Measurements from ENCODE around the gene UBE2E3.

The UBE2E3 gene

DNA sequence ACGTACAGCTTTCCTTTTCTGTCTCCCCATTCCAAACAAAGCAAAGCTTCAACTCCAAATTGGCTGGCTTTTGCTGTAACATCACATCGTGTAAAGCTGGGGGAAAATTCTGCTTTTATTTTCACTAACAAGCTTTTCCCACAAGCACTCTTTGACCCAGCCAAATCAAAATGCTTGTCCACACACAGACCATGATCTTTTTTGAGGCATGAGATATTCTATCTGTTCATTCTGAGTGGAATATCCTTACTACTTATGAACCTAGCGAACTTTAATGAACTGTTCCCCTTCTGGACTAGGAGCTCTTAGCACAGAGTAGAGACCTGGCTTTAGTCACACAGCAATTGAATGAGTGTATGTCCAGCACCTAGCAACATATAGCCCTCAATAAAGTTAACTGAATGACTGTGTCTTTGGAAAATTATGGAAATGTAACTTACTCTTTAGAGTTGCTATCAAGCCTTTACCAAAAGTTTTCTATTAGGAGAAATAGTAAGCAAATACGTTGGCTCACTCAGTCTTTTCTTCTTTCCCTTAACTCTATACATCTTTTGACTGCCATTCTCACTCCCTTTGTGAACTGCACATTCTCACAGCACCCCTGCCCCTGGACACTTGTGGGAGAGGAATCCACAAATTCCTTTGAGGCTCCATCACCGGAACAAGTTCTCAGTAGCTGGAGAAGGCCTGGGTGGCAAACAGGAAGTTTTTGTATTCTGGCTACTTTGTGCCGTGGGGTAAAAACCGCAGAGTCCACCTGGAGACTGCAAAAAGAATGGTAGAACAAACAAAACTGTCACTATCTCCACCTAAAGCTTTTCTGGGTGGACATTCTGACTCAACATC, 1.3 kb upstream of the UBE2E3 start:
- in situ Hi-C loops (cut with MboI; ENCODE audit: low sequenced_read_pairs) = no loop called here

DNA sequence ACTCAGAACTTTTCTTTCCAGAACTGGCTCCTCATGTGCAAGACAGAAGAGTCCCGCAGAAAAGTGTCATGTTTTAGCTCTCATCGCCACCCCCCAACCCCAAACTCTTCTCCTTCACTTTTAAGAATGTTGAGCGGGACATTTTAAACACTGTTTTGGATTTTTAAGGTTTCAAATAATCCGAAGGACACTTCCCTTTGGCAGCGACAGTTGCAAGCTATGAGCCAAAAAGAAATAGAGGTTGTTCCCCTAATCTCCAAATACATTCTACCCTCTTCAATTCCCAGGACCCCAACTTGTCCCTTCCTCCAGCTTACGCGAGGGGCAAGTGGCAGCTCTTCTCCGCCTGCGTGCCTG, 678 bp upstream of the UBE2E3 start:
- in situ Hi-C loops (cut with MboI; ENCODE audit: low sequenced_read_pairs) = no loop called here

DNA sequence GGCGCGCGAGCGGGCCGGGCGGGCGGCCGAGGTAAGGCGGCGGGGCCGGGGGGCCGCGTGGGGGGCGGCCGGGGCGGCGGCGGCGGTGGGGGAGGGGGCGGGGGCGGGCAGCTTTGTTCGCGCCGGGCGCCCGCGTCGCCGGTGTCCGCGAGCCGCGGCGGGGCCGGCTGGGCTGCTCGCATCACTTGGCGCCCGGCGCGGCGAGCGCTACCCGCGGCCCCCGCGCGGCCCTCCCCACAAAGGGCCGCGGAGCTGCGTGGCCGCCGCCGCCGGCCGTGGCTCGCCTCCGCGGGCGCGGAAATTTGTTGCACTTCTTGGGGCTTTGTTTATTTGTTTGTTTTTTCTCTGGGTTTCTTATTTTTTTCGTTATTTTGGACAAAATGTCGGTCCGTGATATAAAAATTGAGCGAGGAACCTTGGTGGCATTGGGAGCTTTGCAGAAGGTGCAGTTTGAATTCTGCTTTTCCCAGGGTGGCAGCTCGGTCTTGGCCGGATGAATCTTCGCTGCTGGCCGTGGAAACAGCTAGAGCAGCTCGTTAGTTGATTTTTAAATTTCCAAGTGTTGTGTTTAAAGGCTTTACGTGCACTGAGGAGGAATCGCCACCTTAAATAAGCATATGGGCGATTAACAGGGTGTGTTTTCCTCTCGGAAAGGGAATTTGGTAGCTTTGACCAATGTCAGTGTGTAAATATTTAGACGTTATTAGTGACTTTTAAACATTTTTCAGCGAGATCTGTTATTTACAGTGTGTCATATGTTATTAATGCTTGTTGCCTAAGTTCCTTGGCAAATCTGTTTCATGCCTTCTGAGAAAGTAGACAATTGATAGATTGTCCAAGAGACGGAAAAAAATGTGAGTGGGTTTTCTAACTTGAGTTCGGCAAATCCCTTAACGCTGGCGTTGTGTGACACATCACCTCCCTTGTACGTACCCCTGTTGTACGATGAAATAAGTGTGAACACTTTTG, 822 bp downstream of the UBE2E3 start:
- in situ Hi-C loops (cut with MboI; ENCODE audit: low sequenced_read_pairs) = no loop called here

DNA sequence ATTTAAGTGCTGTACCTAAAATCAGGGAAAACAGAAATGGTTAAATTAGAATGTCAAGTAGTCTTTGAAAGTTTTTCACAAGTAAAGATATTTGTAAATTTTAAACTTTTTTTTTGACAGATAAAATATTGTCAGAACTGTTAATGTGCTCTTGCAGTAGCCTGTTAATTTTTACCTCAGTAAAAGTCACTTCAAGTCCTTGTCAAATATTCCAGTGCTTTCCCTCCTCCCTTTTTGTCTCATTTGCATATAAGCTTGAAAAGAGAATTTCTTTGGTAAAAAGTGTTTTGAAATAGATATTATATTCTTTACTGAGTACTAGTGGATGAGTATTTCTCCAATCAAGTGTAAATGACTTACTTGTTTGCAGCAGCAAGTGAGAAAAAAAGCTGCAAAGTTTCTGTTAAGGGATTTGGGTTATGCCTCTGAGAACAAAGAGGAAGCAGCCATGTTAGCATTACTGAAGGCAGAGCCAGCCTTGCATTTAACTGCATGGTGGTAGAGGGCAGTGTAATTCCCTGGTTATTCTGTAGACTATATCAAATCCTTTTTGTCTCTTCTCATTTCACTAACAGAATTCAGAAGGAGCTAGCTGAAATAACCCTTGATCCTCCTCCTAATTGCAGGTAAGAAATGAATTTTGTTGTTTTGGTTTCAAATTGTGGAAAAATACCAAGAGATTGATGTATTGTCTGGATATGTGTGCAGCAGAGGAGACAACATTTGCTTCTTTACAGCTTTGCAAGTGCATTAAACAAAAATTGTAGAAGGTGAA, 3.2 kb downstream of the UBE2E3 start:
- in situ Hi-C loops (cut with MboI; ENCODE audit: low sequenced_read_pairs) = no loop called here

DNA sequence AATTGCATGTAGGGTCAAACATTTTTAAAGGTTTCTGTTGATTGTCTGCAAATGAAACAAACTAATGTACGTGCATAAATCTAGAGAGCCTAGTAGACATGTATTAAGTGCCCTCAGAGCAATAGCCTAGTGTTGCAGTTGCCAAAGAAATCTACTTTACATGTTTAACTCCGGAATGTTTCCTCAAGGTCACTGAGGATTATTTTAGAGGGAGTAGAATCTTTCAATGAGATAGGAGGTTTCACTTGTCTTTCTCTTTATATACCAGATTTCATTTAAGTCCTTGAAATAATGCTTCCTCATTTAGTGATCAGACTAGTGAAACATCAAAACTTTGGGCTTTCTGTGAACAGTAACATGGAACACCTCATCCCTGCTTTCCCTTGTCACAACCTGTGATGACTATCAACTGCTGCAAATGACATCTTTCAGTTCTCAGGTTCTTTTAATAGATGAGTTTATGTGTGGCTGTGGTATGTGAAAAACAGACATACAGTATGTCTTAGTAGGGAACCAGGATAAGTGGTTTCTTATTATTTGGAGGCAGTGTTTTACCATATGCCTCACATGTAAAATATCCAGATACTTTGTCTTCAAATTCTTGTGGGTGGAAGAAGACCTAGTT, 5.5 kb downstream of the UBE2E3 start:
- in situ Hi-C loops (cut with MboI; ENCODE audit: low sequenced_read_pairs) = no loop called here

DNA sequence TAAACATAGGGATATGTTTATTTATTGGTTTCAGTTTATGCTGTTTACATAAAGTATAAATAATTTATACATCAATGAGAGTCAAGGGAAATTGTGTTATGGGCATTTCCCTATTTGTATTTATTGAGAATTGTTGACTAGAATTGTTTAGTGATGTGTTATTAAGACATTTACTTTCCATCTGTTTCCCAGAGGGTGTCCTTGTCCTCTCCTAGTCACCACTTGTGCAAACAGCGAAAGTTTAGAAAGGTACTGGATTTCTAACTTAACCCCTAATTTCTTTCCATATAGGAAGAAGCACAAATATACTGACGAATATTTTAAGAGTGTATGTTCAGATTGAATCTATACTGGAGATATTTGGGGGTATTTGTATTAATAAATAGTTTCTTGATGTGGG, 6.7 kb downstream of the UBE2E3 start:
- in situ Hi-C loops (cut with MboI; ENCODE audit: low sequenced_read_pairs) = no loop called here

DNA sequence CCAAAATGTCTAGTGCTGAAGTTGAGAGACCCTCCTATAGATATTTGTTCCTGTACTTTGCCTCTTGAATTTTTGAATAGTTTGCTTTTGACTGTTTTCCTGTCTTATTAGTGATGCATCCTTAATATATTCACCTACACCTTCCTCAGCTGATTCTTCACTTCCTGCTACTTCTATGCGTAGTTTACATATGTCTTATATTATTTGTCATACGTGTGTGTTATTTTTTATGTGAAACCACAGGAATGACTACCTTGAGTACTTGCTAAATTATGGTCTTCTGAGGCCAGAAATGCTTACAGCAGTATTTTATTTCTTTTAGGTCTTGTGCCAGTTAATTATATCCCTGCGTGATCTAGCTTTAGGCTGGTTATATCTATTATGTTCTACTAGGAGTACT, 9.9 kb downstream of the UBE2E3 start:
- in situ Hi-C loops (cut with MboI; ENCODE audit: low sequenced_read_pairs) = no loop called here

DNA sequence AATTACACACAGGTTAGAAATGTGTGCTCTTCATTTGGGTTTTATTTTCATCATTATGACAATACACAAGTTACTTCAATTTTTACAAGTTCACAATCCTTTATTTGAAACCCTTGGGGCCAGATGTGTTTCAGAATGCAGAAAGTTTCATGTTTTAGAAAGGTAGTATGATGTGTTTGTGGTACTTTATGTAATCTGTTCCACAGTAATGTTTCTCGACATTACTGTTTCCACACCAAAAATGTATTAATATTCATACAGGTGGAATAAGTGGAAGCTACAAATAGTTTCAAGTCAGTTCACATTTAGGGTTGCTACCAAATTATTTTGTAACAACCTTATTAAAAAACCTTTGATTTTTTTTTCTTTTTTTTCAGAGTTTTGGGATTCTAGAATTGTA, 10.4 kb downstream of the UBE2E3 start:
- in situ Hi-C loops (cut with MboI; ENCODE audit: low sequenced_read_pairs) = no loop called here

DNA sequence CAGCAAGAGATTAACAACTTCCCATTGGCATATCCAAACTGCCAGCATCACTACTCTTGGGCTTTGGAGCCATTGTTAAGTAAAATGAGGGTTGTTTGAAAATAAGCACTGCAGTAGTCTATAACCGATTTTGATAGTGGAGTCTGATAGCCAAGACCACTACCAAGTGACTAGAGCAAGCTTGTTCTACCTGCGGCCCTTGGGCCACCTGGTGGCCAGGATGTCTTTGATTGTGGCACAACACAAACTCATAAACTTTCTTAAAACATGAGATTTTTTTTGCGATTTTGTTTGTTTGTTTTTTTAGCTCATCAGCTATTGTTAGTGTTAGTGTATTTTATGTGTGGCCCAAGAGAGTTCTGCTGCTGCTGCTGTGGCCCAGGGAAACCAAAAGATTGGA, 11.0 kb downstream of the UBE2E3 start:
- in situ Hi-C loops (cut with MboI; ENCODE audit: low sequenced_read_pairs) = no loop called here

DNA sequence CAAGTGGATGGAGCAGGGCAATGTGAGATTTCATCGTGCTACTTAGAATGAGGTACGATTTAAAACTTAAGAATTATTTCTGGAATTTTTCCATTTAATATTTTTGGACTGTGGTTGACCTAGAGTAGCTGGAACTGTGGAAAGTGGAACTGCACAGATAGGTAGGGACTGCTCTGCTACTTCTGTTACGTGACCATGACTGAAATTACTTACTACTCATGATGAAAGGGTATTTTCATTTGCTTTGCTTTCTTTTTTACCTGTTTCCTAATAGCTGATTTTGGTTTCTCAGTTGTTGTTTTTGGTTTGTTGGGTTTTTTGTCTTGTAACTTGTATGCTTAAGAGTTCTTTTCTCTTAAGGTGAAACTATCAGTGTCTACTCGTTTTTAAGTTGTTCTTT, 11.4 kb downstream of the UBE2E3 start:
- in situ Hi-C loops (cut with MboI; ENCODE audit: low sequenced_read_pairs) = no loop called here

DNA sequence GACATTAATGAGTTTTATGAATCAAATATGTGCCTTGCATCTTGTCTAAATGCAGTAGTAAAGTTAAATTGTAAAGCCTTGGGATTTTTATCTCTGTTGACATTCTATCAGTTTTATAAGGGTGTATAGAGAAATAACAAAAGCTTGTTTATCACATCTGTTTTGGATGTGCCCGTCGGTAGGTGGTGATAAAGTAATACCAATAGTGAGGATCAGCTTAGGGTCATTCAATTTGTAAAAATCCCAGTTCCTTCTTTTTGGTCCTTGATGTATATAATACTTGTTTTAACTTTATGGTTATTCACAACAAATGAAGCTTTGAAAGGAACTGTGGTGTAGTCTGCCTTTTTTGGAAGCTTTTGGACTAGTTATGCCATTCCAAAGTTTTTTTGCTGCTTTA, 12.6 kb downstream of the UBE2E3 start:
- in situ Hi-C loops (cut with MboI; ENCODE audit: low sequenced_read_pairs) = no loop called here

DNA sequence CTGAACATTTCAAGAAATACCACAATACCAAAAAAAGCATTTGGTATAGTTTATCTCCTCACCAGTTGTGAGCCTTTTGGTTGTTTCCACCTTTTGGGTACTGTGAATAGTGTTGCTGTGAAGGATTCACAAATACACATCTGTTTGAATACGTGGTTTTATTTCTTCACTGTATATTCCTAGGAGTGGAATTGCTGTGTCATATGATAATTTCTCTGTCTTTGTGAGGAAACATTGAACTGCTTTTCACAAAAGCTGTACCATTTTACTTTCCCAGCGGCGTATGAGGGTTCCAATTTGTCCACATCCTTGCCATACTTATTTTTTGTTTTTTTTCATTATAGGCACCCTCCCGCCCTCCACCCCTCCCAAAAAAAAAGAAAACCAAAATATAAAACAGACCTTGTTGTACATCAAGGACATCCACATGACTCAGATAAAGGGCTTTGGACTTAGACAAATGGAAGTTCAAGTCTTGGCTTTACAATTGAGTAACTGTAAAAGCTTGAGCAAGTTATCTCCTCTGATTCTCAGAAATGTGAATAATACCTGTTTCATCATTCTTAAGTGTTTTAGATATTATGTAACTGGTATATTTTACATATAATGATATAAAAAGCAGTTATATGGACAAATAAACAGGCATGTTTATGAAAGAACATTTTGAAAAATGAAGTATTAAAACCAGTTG, 19.0 kb downstream of the UBE2E3 start:
- in situ Hi-C loops (cut with MboI; ENCODE audit: low sequenced_read_pairs) = no loop called here

DNA sequence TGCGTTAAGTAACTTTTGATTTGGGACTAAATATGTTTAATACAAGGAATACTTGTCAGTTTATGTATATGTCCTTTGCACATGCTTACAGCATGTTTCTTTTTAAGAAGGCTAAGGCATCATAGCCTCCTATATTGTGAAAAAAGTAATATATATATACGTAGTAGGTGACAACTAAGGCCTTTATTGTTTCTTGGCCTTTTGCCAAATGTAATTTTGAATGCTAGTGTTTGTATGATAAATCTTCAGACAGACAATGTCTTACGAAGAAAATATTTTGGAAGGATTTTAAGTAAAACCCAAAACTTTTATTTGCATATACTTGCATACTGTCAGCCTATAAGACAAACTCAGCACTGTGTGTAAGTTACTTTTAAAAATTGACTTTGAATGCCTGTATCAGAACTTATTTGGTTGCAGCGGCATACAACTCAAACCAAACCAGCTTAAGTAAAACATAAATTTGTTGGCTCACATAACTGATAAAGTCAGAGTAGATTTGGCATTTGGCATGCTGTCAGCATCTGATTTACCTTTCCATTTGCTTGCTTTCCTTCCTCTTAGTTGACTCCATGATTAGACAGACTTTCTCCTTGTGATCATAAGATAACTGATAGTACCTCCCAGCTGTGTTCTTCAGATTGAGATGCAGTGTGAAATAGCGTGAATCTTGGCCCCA, 24.4 kb downstream of the UBE2E3 start:
- in situ Hi-C loops (cut with MboI; ENCODE audit: low sequenced_read_pairs) = no loop called here

DNA sequence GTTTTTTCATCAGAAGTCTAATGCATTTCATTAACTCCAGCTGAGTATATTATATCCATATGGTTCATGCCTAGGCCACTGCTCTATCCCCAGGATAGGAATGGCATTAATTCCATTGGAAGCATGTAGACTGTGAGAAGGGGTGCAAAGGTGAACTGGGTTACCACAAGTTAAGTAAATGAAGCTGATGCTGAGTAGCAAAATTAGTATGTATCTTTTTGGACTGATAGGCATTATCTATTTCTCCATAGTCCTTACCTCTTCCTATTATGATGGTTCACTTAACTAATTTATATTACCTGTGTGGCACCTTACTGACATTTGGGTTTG, 24.9 kb downstream of the UBE2E3 start:
- in situ Hi-C loops (cut with MboI; ENCODE audit: low sequenced_read_pairs) = no loop called here

DNA sequence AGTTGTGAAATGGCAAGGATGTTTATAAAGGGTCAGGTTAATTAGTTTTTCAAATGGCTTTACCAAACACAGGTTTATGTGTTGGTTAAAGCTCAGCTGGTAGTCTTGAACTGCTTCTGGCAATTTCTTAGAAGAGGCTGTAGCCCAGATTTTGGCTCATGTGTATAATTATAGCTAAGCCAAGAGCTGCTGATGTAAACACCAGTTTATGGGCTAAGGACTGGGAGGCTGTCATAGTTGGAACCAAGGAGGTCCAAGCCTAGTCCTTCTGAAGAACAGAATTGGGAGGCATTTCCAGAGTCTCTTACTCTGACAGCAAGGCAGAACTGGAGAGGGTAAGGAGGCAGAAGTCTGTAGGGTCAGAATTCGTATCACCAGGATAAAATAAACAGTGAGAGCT, 25.4 kb downstream of the UBE2E3 start:
- in situ Hi-C loops (cut with MboI; ENCODE audit: low sequenced_read_pairs) = no loop called here

DNA sequence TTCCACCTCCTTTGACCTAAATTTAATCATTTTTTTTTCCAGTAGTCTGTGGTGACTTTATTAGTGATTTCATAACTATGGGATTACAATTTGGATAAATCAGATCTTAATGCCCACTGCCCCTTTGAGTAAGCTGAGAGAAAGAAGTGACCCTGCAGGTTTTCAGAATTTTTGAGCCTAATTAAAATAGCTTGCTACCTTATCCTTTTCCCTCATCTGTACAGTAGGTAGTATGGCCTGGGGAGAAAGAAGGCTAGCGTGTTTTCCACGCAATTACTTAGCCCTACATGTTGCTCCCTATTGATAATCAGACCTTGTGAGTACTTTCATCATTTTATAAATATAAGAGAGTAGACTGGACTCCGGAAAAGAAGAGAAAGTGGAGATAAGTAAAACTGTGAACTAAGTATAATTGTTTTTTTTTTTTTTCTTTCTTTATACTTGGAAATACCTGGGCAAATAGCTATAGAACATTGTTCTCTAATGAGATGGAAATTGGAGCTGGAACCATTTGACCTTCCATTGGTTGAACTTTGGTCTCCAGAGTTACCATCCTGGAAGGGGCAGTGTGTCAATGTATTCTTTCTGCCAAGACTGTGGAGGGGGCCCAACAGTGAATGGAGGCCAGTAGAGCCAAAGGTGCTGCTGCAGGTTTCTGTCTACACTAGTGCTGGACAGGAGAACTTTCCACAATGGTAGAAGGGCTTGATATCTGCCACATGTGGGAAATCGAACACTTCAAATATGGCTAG, 26.9 kb downstream of the UBE2E3 start:
- in situ Hi-C loops (cut with MboI; ENCODE audit: low sequenced_read_pairs) = no loop called here

DNA sequence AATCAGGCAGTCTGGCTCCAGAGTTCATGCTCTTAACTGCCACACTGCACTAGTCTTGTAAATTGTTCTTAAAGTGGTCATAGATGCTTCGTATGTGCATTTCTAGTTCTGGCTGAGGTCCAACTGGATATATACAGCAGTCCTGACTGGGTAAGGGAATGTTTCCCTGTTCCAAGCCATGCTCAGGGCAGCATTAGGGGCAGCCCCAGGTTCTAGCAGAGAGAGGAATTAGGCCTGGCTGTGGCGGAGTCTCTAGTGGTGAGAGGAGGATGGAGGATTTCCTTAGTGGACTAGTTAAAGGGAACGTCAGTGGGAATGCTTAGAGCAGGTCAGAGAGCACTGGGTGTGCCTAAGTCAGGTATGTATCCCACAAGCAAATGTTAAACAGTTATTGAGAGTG, 28.0 kb downstream of the UBE2E3 start:
- in situ Hi-C loops (cut with MboI; ENCODE audit: low sequenced_read_pairs) = no loop called here

DNA sequence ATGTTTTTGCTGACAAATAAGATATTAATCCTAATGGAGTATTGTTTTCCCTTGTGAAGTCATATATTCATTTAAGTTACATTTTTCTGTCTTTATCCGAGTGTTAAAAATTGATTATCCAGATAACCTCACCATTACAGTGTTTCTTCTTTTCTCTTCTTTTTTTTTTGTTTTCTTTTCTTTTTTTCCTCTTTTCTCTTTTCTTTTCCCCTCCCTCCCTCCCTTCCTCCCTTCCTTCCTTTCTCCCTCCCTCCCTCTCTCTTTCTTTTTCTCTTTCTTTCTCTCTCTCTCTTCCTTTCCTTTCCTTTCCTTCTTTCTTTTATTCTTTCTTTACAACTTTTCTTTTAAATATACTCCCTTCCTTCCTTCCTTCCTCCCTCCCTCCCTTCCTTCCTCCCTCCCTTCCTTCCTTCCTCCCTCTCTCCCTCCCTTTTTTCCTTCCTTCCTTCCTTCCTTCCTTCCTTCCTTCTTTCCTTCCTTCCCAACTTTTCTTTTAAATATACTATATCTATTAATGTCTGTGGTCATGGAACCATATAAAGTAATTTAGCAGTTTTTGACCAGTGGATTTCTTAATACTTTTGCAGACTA, 40.9 kb downstream of the UBE2E3 start:
- in situ Hi-C loops (cut with MboI; ENCODE audit: low sequenced_read_pairs) = no loop called here

DNA sequence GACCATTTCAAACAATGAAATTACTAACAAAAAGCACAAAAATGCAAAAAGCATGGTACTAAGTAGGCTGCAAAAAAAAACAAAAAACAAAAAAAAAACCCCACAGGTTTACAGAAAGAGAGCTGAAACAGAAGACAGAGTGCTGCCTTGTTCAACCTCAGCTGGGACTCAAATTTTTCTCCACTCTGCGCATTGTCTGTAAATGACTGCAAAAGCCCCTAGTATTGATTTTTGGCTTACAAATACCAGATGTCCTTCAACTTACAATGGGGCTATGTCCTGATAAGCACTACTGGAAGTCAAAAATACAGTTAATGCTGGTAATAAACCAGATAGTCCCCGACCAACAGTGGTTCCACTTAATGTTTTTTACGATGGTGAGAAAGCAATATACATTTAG, 42.2 kb downstream of the UBE2E3 start:
- in situ Hi-C loops (cut with MboI; ENCODE audit: low sequenced_read_pairs) = no loop called here
